CD4-positive, alpha-beta T cell (primary cell): ENCODE measurements around the gene ASIC4. TPM values are rescaled to one million over a fixed set of nuclear protein-coding genes. Genes with fewer than 3 reads are reported as not detected.

Experiments
- ATAC-seq: fragments of 200-7000 bp; cut with Tn5 transposase; one replicate; pipeline ENCODE4 v1.10.0; 2022; ENCODE audit warnings: mild to moderate bottlenecking; ENCODE audit not compliant: poor library complexity
- CTCF ChIA-PET: fragments of 350-600 bp; sonication (Branson Sonifier 250); formaldehyde crosslinking; loops from one replicate; lab custom pipeline; 2021; ENCODE audit warnings: antibody characterized with exemption, inconsistent platforms; lab: Charles Lee
- POLR2A ChIA-PET: fragments of 350-600 bp; sonication (Branson Sonifier 250); formaldehyde crosslinking; loops from one replicate; lab custom pipeline; 2021; ENCODE audit warnings: antibody characterized with exemption, inconsistent platforms; lab: Charles Lee
- DNase-seq, 14 experiments: peaks; one replicate each; pipeline ENCODE4 v3.0.0-alpha.2; 2013 to 2020; ENCODE audit warnings: mixed read lengths in 2 of 14
- H3K27ac ChIP-seq, 2 donors: one replicate each; pipeline versions ENCODE4 v1.5.1 to v1.7.0; 2013; ENCODE audit warnings: low read length in 2 of 2, low read depth in 1 of 2, mild to moderate bottlenecking in 1 of 2
- H3K27me3 ChIP-seq, 2 experiments: 1 replicate in 1 of 2; 2 replicates in 1 of 2; pipeline versions ENCODE4 v1.6.1 to v1.7.0; 2013; ENCODE audit warnings: low read length in 2 of 2, control low read depth in 1 of 2, mild to moderate bottlenecking in 1 of 2, moderate library complexity in 1 of 2; ENCODE audit not compliant: insufficient read depth in 2 of 2, control insufficient read depth in 1 of 2
- H3K36me3 ChIP-seq: one replicate; pipeline ENCODE4 v1.6.1; 2013; ENCODE audit warnings: low read length, control low read depth; ENCODE audit not compliant: insufficient read depth
- H3K4me1 ChIP-seq: one replicate; pipeline ENCODE4 v1.6.1; 2013; ENCODE audit warnings: low read length, control low read depth; ENCODE audit not compliant: insufficient read depth
- H3K4me3 ChIP-seq: one replicate; pipeline ENCODE4 v1.5.1; 2013; ENCODE audit warnings: mild to moderate bottlenecking, low read length, moderate library complexity
- H3K9me3 ChIP-seq, 2 experiments: 1 replicate in 1 of 2; 2 replicates in 1 of 2; pipeline versions ENCODE4 v1.6.1 to v1.7.0; 2013; ENCODE audit warnings: low read length in 2 of 2, mild to moderate bottlenecking in 2 of 2, control low read depth in 1 of 2, moderate library complexity in 1 of 2; ENCODE audit not compliant: control insufficient read depth in 1 of 2, insufficient read depth in 1 of 2
- H3K27ac Mint-ChIP-seq: one replicate; pipeline ENCODE4 v1.8.0; 2020; ENCODE audit warnings: mixed read lengths
- H3K27me3 Mint-ChIP-seq: one replicate; pipeline ENCODE4 v1.8.0; 2021; ENCODE audit warnings: mixed read lengths
- H3K36me3 Mint-ChIP-seq: one replicate; pipeline ENCODE4 v1.8.0; 2021; ENCODE audit warnings: low read depth, mixed read lengths
- H3K4me1 Mint-ChIP-seq: one replicate; pipeline ENCODE4 v1.8.0; 2021; ENCODE audit warnings: low read depth, mixed read lengths
- H3K4me3 Mint-ChIP-seq: one replicate; pipeline ENCODE4 v1.8.0; 2020; ENCODE audit warnings: mild to moderate bottlenecking, mixed read lengths
- H3K9me3 Mint-ChIP-seq: one replicate; pipeline ENCODE4 v1.8.0; 2020; ENCODE audit warnings: mixed read lengths
- CTCF ChIP-seq: fragments of 200-600 bp; IDR thresholded peaks from one replicate; pipeline ENCODE4 v1.8.0; 2022; ENCODE audit warnings: antibody characterized with exemption, mild to moderate bottlenecking
- intact Hi-C, 2 experiments: fragments of 100-400 bp; cut with DNase I in 1 of 2; cut with micrococcal nuclease in 1 of 2; formaldehyde crosslinking; loops; one replicate each; pipeline versions ENCODE4 v1.15.1 to v1.9.0; 2023 to 2025; cut with DNase I, micrococcal nuclease
- total RNA-seq, 174 experiments: library from RNA in 2 of 174; stranded (reverse) in 2 of 174; gene quantifications; one replicate each; pipeline ENCODE4 v1.2.3 and lab custom pipeline; 2021 to 2026

ASIC4 gene
- total RNA-seq, 2 experiments from 2014 or later, result 0.08 to 0.17 TPM

- Histone ChIP-seq H3K4me3 (peak overlapping the region; percentile 12), H3K27me3 (peaks cover 29 to 48% of the 10 kb centered on the region in 2 experiments), H3K9me3 (peaks cover 0 to 4% of the 10 kb centered on the region in 2 experiments), H3K4me1 (peaks cover 8% of the 10 kb centered on the region), H3K27ac (no peak overlapping the region), H3K36me3 (no peaks in the 10 kb centered on the region)
- peak in 1 of 14 experiments; percentile 21 for DNase-seq
- intact Hi-C loops, result no loop called here
- no peaks in the 10 kb centered on the region for H3K4me1 Mint-ChIP-seq
- no peak overlapping the region for H3K27ac Mint-ChIP-seq
- POLR2A ChIA-PET, result interaction anchor here (0.9 to 1.0 kb wide), 2 partner anchors 26 to 27 kb away, joined by 3 to 4 read pairs; partner anchors contain the start of genes CHPF, STK11IP and TMEM198
- no peak overlapping the region for H3K4me3 Mint-ChIP-seq
- peaks cover 50% of the 10 kb centered on the region for H3K27me3 Mint-ChIP-seq
- no peaks in the 10 kb centered on the region for H3K9me3 Mint-ChIP-seq
- ATAC-seq, result peak; percentile 24
- TF ChIP-seq CTCF, result no peak
- CTCF ChIA-PET, result interaction anchor here (1.5 kb wide), 1 partner anchor 11 kb away, joined by 6 read pairs; no protein-coding TSS in a partner anchor
- no peaks in the 10 kb centered on the region for H3K36me3 Mint-ChIP-seq
These were observed 56.6 kb downstream of the ASIC4 start for GRCh38 chr2:219570924-219571310.

- no peak for TF ChIP-seq CTCF
- Mint-ChIP-seq H3K9me3 (no peaks in the 10 kb centered on the region), H3K36me3 (no peaks in the 10 kb centered on the region), H3K27me3 (peaks cover 55% of the 10 kb centered on the region), H3K4me1 (no peaks in the 10 kb centered on the region), H3K4me3 (peak within 1 kb of the TSS; percentile 15), H3K27ac (no peak within 1 kb of the TSS)
- intact Hi-C loops, result no loop called here
- peaks cover 0 to 4% of the 10 kb centered on the region in 2 experiments for H3K9me3 ChIP-seq
- H3K4me1 ChIP-seq, result peaks cover 8% of the 10 kb centered on the region
- CTCF ChIA-PET, result interaction anchor here (1.5 kb wide), 1 partner anchor 11 kb away, joined by 6 read pairs; no protein-coding TSS in a partner anchor
- H3K4me3 ChIP-seq, result peak within 1 kb of the TSS; percentile 12
- DNase-seq, result peak in 1 of 14 experiments; percentile 21
- H3K36me3 ChIP-seq, result no peaks in the 10 kb centered on the region
- ATAC-seq, result peak; percentile 39
- no peak within 1 kb of the TSS for H3K27ac ChIP-seq
- POLR2A ChIA-PET, result interaction anchor here (0.9 to 1.0 kb wide), 2 partner anchors 26 to 28 kb away, joined by 3 to 4 read pairs; partner anchors contain the start of genes CHPF, STK11IP and TMEM198
- peaks cover 29 to 48% of the 10 kb centered on the region in 2 experiments for H3K27me3 ChIP-seq
These were observed 57.3 kb downstream of the ASIC4 start, which contains the start of gene OBSL1 for GRCh38 chr2:219571311-219572236. Gene OBSL1 (minus strand): TSS chr2:219571539. CDS start chr2:219571232, 307 bp downstream.

- CTCF ChIA-PET, result interaction anchor here (1.5 kb wide), 1 partner anchor 12 kb away, joined by 6 read pairs; no protein-coding TSS in a partner anchor
- H3K4me3 ChIP-seq, result no peak within 1 kb of the TSS
These were observed 58.1 kb downstream of the ASIC4 start, which contains the start of gene INHA for GRCh38 chr2:219572237-219573001. Gene INHA (plus strand): TSS chr2:219572310. CDS start chr2:219572375, 65 bp downstream.

More at GRCh38 chr2:219572237-219573001, 58.1 kb downstream of the ASIC4 start, which contains the start of gene INHA:
- TF ChIP-seq CTCF, result no peak
- intact Hi-C loops, result no loop called here
- no peak within 1 kb of the TSS for H3K27ac ChIP-seq
- H3K4me1 ChIP-seq, result peaks cover 8% of the 10 kb centered on the region
- Mint-ChIP-seq H3K4me1 (no peaks in the 10 kb centered on the region), H3K36me3 (no peaks in the 10 kb centered on the region), H3K27me3 (peaks cover 60% of the 10 kb centered on the region), H3K27ac (no peak within 1 kb of the TSS), H3K9me3 (no peaks in the 10 kb centered on the region), H3K4me3 (peak within 1 kb of the TSS; percentile 15)
- POLR2A ChIA-PET, result no interaction called here
- peaks cover 0 to 4% of the 10 kb centered on the region in 2 experiments for H3K9me3 ChIP-seq
- no peak for ATAC-seq
- peaks cover 36 to 46% of the 10 kb centered on the region in 2 experiments for H3K27me3 ChIP-seq
- DNase-seq, result no peak
- H3K36me3 ChIP-seq, result no peaks in the 10 kb centered on the region
